Measurements from ENCODE around the gene FAM174B.

The FAM174B gene

DNA sequence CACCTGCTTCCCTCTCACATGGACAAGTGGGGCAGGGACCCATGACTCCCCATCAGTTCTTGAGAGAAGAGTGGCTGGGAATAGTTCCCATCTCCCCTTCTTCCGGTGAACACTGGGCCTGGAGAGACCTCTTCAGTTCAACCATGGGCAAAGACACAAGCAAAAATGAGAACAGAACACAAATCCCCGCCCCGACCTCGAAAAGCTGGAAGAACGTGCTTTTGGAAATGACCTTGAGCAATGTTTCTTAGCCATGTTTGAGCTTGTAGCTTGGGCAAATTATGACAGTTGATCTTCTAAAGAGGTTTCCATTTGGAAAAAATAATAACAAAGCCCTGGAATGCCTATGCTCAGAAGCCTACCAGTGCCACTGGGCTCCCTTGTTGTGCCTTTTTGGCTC lies 59.0 kb downstream of the FAM174B start:
- no peak for DNase-seq

DNA sequence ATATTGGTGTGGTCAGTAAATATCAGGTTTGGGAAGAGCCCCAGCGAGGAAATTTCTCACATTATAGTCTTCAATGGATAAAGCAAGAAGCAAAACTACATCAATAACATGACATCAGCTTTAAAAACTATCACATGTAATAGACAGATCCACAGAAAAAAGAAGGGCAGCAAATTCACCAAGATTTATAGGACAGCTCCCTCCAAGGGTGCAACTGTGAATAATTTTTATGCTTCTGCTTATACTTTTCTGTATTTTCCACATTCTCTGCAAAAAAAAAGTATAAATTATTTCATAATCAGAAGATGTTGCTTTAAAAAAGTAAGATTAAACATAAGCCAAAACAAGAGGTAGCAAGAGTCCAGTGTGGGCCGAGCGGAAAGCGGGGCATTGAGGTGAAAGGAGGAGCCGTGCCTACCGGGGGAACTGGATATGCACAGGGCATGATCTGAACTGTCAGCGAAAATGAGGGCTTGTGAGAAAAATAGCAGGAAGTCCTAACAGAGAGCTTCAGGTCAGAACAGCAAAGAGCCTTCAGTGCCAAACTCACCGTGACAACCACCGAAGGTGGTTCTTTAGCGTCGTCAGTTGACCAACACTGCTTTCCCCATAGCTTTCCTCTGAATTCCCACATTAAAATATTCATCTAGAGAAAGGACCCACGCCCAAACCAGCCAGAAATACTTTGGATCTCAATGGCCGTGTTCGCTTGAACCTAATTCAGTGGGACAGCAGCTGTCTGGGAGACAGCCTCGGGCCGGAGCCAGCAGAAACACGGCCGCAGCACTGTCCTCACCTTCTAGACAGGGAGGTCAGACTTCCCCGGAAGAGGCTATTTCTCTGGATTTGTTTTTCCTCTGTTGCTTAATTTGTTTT lies 59.8 kb downstream of the FAM174B start:
- DNase-seq: no peak

DNA sequence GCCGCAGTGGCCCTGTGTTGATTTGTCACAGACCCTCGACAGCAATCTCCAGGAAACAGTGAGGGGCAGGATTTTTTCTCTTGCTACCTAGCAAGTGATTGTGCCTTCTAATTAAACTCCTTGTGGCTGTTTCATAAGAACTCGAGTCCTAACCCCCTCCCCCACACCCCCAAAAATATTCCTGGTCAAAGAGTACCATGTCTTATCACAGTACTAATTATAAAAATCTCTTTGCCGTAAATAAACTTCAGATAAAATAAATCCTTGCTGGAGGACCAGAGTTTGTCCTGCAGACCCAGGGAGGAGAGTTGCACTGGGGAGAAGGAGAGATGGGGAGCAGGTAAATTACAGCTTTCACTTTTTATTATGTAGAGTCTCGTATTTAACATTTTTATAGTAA lies 64.3 kb downstream of the FAM174B start:
- no peak for DNase-seq

DNA sequence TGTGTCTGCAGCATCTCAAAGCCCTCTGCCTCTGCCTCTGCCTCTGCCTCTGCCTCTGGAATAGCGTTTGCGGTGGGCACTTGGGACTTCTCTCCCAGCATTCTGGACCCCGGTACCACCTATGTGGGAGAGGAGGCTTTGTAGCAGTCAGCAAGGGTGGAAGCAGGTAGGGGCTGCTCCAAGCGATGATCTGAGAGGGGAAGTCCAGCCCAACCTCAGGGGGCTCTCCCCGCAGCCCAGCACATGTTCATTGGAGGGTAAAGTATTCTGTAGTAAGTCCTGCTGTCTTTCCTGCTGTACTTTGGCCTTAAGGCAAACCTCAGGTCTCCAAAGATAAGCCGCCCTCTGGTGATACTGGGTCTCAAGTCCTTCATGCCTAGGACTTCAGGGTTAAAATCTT lies 68.6 kb downstream of the FAM174B start:
- no peak for DNase-seq

DNA sequence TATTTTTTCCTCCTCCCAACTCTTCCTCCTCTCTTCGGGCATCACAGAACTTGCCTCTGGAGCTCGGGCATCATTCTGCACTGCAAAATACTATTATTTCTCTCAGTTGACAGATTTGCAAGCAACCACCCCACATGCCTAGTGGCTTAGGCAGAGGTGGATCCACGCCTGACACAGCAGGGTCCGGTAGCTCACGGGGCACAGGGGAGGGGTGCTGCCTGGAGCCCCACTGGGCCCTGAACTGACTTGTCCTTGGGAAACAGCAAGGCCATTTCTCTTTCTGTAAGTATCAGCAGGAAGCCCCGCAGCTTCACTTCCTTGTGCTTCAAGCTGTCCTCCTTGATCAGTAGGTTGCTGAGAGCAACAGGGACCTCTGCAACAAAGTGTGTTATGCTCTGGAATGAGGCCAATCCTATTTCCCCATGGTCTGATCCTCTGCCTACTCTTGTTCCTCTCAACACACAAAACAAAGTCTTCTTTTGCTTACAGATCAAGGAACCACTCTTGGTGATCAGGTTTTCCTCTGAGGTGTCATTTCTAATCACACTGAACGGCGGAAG lies 69.1 kb downstream of the FAM174B start:
- DNase-seq: no peak

DNA sequence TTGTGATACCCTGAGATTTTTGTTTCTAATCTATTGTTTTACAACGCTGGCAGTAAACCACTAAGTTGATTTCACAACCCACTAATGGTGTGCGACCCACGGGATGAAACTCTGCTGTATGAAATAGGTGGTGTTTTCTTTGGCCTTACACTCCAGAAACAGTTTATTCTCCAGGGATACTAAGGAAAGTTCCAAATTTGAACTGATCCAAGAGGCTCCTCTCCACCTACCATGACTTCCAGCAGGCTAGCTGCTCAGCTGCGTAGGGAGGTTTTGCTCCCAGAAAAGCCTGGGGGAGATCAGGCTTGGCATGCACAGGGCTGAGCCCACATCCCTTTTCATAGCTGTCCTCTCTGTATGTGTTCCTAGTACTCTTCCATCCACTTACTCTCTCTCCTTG lies 71.5 kb downstream of the FAM174B start:
- DNase-seq: no peak

DNA sequence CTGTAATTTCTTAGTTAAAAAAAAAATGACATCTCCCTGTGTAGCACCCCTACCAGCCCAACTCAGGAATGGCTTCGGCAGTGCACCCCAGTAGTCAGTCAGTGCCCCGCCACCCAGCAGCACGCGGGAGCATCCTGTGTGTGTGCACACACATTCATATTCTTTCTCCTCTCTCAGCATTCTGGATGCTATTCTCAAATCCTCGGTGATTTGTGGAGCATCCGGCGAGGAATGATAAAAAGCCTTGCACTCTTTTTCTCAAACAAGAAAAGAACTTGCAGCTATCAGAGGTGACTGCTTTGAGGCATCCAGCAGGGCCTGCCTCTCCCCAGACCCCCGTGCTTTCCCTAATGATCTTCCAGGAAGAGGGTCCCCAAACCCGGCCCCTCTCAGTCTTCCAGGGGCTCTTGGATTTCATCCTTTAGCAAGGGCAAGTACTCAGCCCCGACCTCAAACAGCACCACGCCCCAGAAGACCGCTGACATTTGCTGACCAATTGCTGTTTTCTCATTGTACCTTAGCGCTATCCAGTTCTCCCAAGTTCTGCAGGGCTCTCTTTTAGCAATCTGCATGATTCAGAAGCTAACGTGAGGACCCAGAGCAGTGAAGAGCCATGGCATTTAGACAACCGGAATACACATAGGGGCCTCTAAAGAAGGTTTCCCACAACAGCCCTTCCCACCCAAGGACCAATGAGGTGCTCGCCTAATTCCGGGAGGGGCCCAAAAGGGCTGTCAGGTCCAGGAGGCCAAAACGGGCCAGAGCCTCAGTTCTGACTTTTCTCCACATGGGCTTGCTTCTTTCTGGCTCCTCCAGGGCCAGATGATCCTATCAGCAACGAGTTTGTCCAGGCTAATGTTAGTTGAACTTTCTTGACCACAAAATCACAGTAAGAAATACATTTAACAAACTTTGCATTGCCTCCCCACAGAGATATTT lies 72.2 kb downstream of the FAM174B start:
- no peak for DNase-seq

DNA sequence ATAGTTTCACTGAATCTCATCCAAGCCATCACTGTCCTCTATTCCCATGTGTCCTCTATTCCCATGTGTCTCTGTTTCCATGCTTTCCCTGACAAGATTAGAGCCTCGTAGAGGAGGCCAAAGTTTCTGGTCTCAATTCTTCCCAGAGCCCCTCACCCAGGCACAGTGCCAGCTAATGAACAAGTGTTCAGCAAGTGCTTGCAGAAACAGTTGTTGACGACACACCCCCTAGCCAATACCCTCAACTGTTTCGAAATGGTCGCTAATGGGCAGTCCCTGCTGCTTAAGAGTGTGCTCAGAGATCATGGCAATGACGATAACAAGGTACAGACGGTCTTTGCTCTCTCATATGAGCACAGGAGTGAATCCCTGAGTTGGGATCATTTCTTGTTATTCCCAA lies 73.4 kb downstream of the FAM174B start:
- DNase-seq: no peak

DNA sequence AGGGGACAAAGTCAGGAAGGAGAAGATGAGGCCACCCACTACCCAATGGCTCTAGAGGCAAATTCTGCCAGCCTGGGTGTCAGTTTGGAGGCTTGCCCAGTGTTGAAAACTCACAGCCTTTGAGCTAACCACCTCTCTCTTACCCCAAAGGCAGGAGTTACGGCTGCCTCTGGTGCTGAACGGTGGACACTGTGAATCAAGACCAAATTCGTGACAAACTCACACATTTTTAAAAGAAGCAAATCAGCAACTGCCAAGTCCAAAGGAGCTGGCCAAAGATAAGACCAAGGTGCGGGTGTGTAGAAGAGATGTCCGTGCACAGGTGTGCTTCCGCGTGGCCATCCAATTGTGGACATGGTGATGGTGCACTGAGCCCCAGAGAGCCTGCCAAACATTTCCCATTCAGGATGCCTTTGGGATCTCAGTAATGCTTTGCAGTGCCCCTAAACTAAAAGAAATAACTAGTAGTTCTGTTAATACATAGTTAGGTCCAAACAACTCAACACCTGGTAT lies 74.6 kb downstream of the FAM174B start:
- no peak for DNase-seq

DNA sequence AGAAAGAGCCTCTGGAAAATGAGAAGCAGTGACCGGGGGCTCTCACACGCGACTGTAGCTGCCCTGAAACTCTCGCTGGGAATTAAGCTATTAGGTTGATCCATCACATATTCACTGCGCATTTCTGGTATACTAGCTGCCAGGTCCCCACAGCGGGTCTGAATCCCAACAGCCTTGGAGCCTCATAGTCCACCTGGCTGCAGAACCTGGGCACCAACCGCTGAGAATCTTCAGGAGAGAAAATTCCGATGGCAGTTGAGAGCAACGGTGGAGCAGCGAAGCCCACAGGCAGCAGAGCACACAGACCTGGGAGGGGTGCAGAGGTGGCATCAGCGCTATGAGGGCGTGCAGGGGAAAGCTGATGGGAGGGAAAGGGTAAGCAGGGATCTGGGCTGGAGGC lies 75.1 kb downstream of the FAM174B start:
- DNase-seq: no peak

DNA sequence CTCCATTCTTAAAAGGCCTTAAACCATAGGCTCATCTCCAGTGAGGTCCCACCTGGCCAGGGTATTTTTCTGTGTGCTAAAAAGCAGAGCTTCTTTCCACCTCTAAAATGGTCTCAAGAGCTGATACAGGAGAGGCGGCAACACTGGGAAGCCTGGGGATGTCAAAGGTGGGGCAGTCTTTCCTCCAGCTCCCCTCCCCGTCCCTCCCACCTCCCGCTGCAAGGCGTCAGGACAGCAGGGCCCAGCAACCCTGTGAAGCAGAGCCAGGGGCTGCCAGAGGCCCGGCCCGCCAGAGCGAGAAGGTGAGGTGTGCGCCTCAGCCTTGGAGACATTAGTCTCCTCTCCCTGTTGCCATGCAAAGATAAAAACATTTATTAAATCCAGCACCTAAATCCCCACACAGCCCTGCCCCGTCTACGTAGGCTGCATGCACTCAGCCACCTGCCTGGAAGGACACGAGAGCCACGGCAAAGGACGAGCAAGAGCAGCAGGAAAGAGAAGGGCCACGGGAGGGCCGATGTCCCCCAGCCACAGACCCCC lies 75.6 kb downstream of the FAM174B start:
- no peak for DNase-seq

DNA sequence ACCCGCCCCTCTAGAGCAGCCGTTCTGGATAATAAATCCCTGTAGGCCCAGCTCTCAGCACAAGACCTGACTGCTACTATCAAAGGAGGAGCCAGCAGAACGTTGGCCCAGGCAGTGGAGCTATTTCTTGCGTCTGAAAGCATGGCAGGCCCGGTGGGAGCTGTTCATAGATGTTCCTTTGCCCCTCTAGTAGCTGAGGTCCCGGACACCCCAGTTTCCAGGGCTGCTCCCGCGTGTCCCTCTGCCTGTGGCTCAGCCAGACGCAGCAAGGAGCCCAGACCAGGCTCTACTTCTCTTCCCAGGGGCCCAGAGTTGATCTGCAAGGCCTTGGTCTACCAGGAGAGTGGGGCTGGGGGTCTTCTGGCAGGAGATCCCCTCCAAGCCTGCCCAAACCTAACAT lies 76.1 kb downstream of the FAM174B start:
- no peak for DNase-seq

DNA sequence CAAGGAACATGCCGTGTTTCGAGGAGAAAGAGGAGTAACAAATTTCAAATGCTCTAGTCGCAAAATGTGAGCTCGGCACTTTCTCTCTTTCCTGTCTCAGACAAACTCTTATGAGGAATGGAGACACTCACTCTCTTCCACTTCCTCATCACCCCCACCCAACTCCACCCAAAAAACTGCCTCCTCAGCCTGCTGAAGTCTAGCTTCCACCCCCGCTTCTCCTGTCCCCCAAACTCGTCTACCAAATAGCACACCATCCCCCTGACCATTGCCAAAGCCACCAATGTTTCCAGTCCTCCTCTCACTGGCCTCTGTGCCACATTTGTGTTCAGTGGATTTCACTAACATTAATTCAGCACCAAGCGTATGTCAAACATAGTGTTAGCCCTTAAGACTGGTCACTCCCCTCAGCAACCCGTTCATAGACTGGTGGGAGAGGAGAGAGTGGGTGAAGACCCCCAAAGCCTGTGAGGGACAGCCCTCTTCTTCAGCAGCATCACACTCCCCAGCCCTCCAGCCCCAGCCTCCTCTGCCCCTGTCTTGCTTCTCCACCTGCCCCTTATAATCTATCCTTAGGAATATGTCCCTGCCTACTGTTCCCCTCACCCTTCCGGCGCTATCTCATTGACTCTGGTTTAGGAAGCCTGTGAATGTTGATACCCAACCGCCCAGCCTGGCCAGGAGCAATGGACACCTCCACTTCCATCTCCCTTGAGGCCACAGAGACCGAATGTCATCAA lies 77.3 kb downstream of the FAM174B start:
- DNase-seq: no peak

DNA sequence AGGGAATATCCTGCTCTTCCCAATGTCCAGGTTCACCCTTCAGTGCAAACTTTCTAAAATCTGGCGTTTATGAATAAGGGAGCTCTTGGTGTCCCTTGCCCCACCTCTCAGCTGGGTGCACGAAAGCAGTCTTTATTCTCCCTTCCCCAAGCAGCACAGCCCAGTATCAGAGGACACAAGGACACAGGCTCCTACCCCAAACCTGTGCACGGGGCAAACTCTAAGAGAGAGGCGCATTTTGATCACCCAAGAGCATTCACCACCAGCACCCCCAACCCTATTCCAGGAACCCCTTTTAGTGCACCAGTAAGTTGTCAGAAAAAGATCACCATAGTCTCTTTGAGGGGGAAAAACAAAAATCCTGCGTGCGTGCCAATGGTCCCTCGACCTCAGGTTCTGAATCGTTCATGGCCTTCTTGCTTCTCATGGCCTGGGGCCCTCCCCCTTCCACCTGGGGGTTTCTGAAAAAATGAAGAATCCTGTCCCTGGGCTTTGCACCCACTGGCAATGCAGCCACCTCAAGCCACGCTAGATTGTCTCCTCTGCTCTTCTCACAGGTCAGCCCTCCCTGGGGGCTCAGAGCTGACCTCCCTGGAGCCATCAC lies 78.9 kb downstream of the FAM174B start:
- no peak for DNase-seq

DNA sequence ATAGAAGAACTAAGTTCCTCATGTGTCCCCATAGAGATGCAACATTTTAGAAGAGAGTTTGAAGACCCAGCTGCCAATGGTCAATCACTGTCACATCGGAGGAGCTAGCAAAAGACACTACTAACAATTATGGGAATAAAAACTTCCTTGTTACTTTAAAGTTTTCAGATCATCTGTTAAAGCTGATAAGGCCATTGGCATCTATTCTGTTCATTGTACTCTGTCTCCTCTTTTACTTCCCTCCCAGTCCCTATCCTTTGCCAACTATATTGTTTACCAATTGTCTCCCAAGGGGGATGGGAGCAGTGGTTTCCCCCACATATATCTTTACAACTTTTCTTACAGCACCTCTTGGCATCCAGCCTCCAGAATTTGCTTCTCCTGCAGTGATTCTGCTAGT lies 81.0 kb downstream of the FAM174B start:
- DNase-seq: no peak

DNA sequence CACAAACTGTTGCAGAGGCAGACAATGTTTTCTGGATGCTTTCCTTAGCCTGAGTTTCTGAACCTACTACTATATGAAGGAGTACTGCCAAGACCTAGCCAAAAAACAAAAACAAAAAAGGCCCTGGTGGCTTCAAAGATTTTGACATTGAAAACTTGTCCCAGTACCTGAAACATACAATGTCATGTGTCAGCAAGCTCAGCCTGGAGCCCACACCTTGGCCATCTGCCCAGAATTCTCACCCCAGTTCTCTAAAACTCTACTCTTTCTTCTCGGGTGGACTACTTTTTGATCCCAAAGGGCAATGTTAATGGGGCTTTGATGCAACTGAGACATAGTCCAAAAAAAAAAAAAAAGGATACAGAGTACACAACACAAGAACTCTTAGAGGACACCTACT lies 81.4 kb downstream of the FAM174B start:
- no peak for DNase-seq

DNA sequence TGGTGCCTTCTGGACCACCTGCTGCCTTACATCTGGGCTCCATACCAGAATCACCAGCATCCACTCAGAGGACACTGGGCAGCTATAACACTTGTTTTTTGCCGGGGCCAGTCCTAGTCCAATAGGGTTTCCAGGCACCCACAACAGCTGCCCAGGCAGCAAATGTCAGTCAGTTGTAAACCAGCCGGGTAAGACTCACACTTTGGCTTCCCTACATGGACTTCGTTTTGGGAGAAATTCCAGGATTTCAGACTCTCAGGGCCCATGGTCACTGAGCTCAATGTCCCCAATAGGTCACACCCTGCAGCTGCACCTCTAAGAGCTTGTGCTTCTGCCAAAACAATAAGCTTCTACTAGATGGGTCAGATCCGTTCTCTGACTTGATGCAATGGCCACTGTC lies 83.8 kb downstream of the FAM174B start:
- DNase-seq: no peak

DNA sequence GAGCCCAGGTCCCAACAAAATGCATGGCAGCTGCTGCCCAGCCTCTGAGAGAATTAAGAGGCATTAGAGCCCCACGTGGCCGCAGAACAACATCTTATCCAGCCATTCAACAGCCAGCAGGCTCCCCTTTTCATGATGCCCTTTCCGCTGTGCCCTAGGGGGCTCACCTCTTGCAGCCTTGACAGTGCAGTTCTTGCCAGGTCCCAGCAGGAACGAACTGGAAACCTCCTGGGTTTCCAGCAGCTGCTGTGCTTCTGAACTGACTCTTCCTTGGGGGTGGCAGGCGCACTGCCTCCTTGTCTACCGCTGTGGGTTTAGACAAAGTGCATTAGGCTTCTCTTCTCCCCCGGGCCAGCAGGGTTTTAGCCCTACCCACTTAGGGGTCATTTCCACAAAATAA lies 85.2 kb downstream of the FAM174B start:
- no peak for DNase-seq

DNA sequence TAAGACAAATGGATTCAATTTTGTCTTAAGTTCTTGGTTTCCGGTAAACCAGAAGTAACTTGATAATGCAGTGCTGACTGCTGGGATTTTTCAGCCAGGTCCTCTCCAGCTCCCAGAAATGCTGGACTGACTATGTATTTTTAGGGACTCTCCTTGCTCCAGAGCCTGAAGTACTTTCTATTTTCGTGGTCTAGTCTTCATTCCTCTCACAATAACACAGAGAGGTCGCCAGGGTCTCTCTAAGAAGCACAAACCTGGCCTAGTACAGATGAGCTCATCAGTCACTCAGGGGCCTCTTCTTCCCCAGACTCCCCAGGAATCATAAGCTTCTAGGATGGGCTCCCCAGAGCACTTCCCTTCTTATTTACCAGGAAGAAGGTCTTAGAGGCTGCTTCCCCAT lies 85.8 kb downstream of the FAM174B start:
- DNase-seq: no peak
